Activated CD4-positive, alpha-beta T cell treated with anti-CD3 and anti-CD28 coated beads, Interleukin-2, amount 10 ng/mL, durations not matched to agents 24 days and 14 days (primary cell): ENCODE measurements around the gene RAD9A. TPM values are rescaled to one million over a fixed set of nuclear protein-coding genes. Genes with fewer than 3 reads are reported as not detected.

Source experiments
- DNase-seq: peaks from one replicate; pipeline ENCODE4 v3.0.0; 2022
- H3K27ac Mint-ChIP-seq: one replicate; pipeline ENCODE4 v1.8.0; 2022; ENCODE audit warnings: mild to moderate bottlenecking, mixed read lengths
- H3K27me3 Mint-ChIP-seq: one replicate; pipeline ENCODE4 v1.8.0; 2022; ENCODE audit warnings: mixed read lengths
- H3K36me3 Mint-ChIP-seq: one replicate; pipeline ENCODE4 v1.8.0; 2022; ENCODE audit warnings: low read depth, mild to moderate bottlenecking, mixed read lengths
- H3K4me1 Mint-ChIP-seq: one replicate; pipeline ENCODE4 v1.8.0; 2021; ENCODE audit warnings: mixed read lengths
- H3K4me3 Mint-ChIP-seq: one replicate; pipeline ENCODE4 v1.8.0; 2022; ENCODE audit warnings: mild to moderate bottlenecking, moderate library complexity, mixed read lengths
- H3K9me3 Mint-ChIP-seq: one replicate; pipeline ENCODE4 v1.8.0; 2021; ENCODE audit warnings: mixed read lengths
- intact Hi-C: fragments of 100-400 bp; cut with micrococcal nuclease; formaldehyde crosslinking; loops from one replicate; pipeline ENCODE4 v1.15.1; 2023
- total RNA-seq: library from RNA; stranded (reverse); gene quantifications from 2 replicates; pipeline ENCODE4 v1.2.3, GENCODE V29; 2022

The RAD9A gene
- 31.6 and 34.3 TPM in 2 replicates for total RNA-seq

DNA sequence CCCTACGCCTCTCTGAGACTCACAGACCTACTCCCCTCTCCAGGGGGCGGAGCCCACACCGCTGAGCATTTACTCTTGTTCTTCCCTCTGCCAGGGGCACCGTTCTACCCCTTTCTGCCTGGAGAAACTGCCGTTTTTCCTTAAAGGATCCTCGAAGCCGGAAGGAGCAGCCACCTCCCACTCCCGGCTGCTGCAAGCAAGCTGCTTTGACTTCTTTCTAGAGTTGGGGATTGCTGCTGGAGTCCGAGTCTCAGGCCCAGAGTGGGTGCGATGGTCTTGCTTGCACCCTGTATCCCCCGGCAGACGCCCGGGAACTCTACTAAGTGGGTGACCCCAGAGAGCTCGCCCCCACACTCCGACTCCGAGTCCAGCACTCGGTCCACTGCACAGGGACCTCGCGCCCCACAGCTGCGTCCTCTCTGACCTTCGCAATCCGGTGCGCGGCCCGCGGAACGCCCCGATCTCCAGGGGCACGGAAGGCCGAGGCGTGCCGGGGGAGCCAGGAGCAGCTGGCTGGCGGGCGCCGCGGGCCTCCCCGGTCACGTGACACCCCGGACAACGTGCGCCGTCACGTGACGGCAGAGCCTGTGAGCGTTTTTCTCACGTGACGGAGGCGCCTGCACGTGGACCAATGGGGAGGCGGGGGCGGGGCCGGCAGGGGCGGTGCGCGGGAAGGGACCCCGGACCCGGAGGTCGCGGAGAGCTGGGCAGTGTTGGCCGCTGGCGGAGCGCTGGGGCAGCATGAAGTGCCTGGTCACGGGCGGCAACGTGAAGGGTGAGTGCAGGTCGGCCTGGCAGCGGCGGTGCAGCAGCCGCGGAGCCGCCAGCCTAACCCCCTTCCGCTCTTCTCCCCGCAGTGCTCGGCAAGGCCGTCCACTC lies at the start of gene RAD9A:
Gene RAD9A, plus strand, starts transcription at position 683 of the 879 bp plus-strand sequence. Its CDS starts 59 bp downstream, at position 742.
- Mint-ChIP-seq H3K27ac (peak within 1 kb of the TSS; percentile 80), H3K27me3 (no peaks in the 10 kb centered on the region), H3K9me3 (no peaks in the 10 kb centered on the region), H3K36me3 (peaks cover 15% of the 10 kb centered on the region), H3K4me3 (peak within 1 kb of the TSS; percentile 90), H3K4me1 (peaks cover 31% of the 10 kb centered on the region)
- peak; percentile 97 for DNase-seq
- intact Hi-C loops: loop anchor here (1.0 kb wide), 1 partner anchor 10 kb away; the partner anchor contains the start of gene PPP1CA

- peak overlapping the region; percentile 28 for H3K4me3 Mint-ChIP-seq
- H3K27me3 Mint-ChIP-seq: no peaks in the 10 kb centered on the region
- peaks cover 27% of the 10 kb centered on the region for H3K4me1 Mint-ChIP-seq
- peaks cover 3% of the 10 kb centered on the region for H3K9me3 Mint-ChIP-seq
- no peaks in the 10 kb centered on the region for H3K36me3 Mint-ChIP-seq
- intact Hi-C loops: no loop called here
- H3K27ac Mint-ChIP-seq: peak overlapping the region; percentile 85
- DNase-seq: peak; percentile 75
Observed at GRCh38 chr11:67344264-67344663, 47.5 kb upstream of the RAD9A start.

DNA sequence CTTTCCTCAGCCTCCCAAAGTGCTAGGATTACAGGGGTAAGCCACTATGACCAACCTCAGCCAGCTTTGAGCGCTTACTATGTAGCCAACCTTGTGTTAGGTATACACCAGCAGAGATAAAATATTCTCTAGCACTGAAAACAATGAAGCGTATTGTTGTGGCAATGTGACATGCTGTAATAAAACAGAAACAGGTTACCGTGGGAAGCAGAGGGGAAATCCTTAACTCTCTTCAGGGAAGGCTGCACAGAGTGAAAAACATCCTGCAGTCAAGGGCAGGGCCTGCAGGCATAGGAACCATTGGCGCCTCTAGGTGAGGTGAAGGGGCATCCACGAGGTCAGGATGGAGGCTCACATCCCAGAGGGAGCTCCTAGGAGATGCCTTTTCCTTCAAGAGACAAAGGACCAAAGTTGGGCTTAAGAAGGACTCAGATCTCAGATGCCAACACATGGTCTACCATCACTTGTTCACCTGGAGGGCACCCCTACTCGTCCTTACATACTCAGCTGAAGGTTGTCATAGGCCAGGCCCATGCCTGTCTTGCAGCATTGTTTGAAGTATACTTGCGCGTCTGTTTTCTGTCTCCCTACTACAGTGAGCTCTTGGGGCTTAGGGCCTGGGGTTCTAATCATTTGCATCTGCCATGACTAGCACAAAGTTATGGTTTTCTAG lies 46.4 kb upstream of the RAD9A start:
- DNase-seq: peak; percentile 69
- no peaks in the 10 kb centered on the region for H3K36me3 Mint-ChIP-seq
- peak overlapping the region; percentile 88 for H3K27ac Mint-ChIP-seq
- peaks cover 3% of the 10 kb centered on the region for H3K9me3 Mint-ChIP-seq
- peaks cover 28% of the 10 kb centered on the region for H3K4me1 Mint-ChIP-seq
- intact Hi-C loops: loop anchor here (1.0 kb wide), 1 partner anchor 37 kb away; no protein-coding TSS in a partner anchor
- peak overlapping the region; percentile 49 for H3K4me3 Mint-ChIP-seq
- no peaks in the 10 kb centered on the region for H3K27me3 Mint-ChIP-seq

DNA sequence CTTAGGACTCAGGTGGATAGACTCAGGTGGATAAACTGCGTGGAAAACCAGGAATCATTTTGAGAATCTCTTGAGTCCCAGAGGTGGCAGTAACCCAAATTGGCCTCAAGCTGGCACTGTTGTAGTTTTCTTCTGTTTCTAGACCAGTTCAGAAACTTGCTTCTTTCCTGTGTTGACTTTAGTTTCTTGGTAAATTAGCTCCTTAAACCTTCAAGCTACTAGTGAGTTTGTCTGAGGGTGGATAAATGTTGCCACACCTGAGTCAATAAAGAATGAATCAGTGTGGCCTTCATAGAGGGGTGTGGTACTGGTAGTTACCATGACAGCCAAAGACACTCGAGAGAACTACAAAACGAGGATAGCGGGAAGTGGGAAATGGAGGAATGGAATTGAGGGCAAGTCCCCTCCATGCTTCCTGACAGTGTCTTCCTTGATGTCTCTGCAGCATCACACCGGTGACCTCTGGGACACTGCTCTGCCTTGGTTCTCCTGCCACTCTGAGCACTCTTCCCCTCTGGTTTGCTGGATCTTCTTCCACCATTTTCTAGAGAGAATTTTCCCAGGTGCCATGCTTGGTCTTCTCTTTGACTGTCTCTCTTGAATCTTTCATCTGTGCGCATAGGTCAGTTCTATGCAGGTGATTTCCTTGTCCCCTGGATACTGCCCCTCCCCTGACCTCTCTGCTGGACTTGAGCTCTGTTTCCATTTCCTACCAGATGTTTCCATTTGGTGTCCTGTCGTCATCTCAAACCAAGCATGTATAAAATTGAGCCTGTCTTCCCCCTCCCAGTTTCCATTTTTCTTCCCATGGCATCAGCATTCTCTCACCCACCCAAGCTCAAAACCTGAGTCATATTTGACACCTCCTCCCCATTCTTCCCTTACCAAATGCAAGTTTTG lies 45.6 kb upstream of the RAD9A start:
- Mint-ChIP-seq H3K4me1 (peaks cover 28% of the 10 kb centered on the region), H3K27me3 (no peaks in the 10 kb centered on the region), H3K36me3 (no peaks in the 10 kb centered on the region), H3K9me3 (peaks cover 3% of the 10 kb centered on the region), H3K27ac (peak overlapping the region; percentile 88), H3K4me3 (peak overlapping the region; percentile 49)
- DNase-seq: peak; percentile 73
- intact Hi-C loops: loop anchor here (1.0 kb wide), 1 partner anchor 36 kb away; no protein-coding TSS in a partner anchor

GRCh38 chr11:67347964-67348749 lies 43.6 kb upstream of the RAD9A start:
- H3K9me3 Mint-ChIP-seq: no peaks in the 10 kb centered on the region
- no peaks in the 10 kb centered on the region for H3K27me3 Mint-ChIP-seq
- DNase-seq: no peak
- peaks cover 2% of the 10 kb centered on the region for H3K36me3 Mint-ChIP-seq
- H3K27ac Mint-ChIP-seq: no peak overlapping the region
- intact Hi-C loops: no loop called here
- no peak overlapping the region for H3K4me3 Mint-ChIP-seq
- peaks cover 41% of the 10 kb centered on the region for H3K4me1 Mint-ChIP-seq

DNA sequence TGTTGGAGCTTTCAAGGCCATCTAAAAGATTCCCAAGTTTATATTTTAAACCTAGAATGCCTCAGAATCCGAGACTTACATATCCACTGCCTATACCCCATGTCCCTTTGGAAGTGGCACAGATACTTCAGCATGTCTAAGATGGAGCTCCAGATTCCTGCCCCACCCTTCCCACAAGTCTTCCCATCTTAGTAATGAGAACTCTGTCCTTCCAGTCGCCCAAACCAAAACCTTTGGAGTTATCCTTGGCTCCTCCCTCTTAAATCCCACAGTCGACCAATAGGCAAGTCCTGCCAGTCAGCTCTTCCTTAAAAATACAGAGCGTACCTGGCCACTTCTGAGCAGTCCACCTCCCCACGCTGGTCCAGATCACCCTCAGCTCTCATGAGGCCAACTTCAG lies 42.8 kb upstream of the RAD9A start:
- Mint-ChIP-seq H3K36me3 (peaks cover 2% of the 10 kb centered on the region), H3K27ac (no peak overlapping the region), H3K4me3 (no peak overlapping the region), H3K9me3 (no peaks in the 10 kb centered on the region), H3K27me3 (no peaks in the 10 kb centered on the region), H3K4me1 (peaks cover 44% of the 10 kb centered on the region)
- intact Hi-C loops: no loop called here
- DNase-seq: no peak

- intact Hi-C loops: no loop called here
- no peak for DNase-seq
- H3K36me3 Mint-ChIP-seq: peaks cover 2% of the 10 kb centered on the region
- H3K27me3 Mint-ChIP-seq: no peaks in the 10 kb centered on the region
- no peak overlapping the region for H3K27ac Mint-ChIP-seq
- no peak overlapping the region for H3K4me3 Mint-ChIP-seq
- no peaks in the 10 kb centered on the region for H3K9me3 Mint-ChIP-seq
- H3K4me1 Mint-ChIP-seq: peaks cover 45% of the 10 kb centered on the region
Observed at GRCh38 chr11:67349457-67349856, 42.3 kb upstream of the RAD9A start.

GRCh38 chr11:67349928-67350465 lies 41.8 kb upstream of the RAD9A start:
- Mint-ChIP-seq H3K4me1 (peaks cover 45% of the 10 kb centered on the region), H3K4me3 (no peak overlapping the region), H3K36me3 (peaks cover 2% of the 10 kb centered on the region), H3K27me3 (no peaks in the 10 kb centered on the region), H3K27ac (no peak overlapping the region), H3K9me3 (no peaks in the 10 kb centered on the region)
- intact Hi-C loops: loop anchor here (10.0 kb wide), 1 partner anchor 235 kb away; the partner anchor contains the start of gene GSTP1
- no peak for DNase-seq

- Mint-ChIP-seq H3K27ac (peak overlapping the region; percentile 59), H3K9me3 (no peaks in the 10 kb centered on the region), H3K4me3 (peak overlapping the region; percentile 63), H3K36me3 (peaks cover 2% of the 10 kb centered on the region), H3K4me1 (peaks cover 37% of the 10 kb centered on the region), H3K27me3 (no peaks in the 10 kb centered on the region)
- intact Hi-C loops: loop anchor here (2.0 to 10.0 kb wide), 3 partner anchors 77 to 233 kb away; partner anchors contain the start of genes GSTP1 and RPS6KB2
- DNase-seq: peak; percentile 88
Observed at GRCh38 chr11:67351275-67352005, 40.3 kb upstream of the RAD9A start.

DNA sequence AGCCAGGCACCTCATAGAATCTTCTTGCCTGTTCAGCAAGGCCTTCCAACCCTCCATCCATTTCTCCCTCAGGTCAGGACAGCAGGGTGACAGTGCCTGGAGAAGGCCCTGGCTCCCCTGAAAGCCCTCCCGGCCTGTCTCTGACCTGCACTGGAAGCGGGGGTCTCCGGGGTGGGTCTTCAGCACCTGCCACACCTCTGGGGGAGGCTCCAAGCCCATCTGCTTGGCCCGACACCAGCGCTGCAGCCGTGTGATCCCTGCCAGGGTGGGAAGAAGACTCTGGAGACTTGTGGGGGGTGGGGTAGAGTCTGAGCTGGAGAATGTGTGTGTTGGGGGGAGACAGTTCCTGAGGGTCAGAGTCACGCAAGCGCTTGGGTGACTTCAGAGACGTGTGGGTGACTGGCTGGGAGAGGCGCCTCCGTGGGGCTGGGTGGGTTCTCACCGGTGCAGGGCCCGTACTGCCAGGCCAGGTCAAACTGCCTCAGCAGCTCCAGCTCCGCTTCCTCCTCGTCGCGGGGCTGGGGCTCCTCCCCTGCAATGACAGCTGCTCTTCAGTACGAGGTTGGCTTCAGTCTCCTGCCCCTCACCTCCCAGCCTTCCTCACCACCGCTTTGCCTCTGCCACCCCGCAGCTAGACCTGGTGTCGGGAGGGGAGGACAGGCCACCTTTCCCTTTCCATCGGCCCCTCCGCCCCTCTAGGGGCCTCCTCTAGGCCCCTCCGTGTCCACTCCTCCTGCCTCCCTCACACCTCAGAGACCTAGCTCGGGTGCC lies 39.1 kb upstream of the RAD9A start:
- peaks cover 41% of the 10 kb centered on the region for H3K4me1 Mint-ChIP-seq
- DNase-seq: peak; percentile 61
- H3K27ac Mint-ChIP-seq: peak overlapping the region; percentile 98

GRCh38 chr11:67353317-67354074 lies 38.3 kb upstream of the RAD9A start, which contains the start of gene POLD4:
Gene POLD4 (minus strand): TSS chr11:67353546. CDS start chr11:67353399, 147 bp downstream.
- H3K36me3 Mint-ChIP-seq: peaks cover 2% of the 10 kb centered on the region
- peaks cover 41% of the 10 kb centered on the region for H3K4me1 Mint-ChIP-seq
- peak within 1 kb of the TSS; percentile 97 for H3K4me3 Mint-ChIP-seq
- intact Hi-C loops: loop anchor here (1.0 to 10.0 kb wide), 4 partner anchors 29 to 231 kb away; partner anchors contain the start of genes GSTP1 and RPS6KB2
- peak; percentile 99 for DNase-seq
- no peaks in the 10 kb centered on the region for H3K9me3 Mint-ChIP-seq
- H3K27ac Mint-ChIP-seq: peak within 1 kb of the TSS; percentile 98
- H3K27me3 Mint-ChIP-seq: peaks cover 5% of the 10 kb centered on the region

More for the DNA sequence above, 39.1 kb upstream of the RAD9A start:
- H3K9me3 Mint-ChIP-seq: no peaks in the 10 kb centered on the region
- intact Hi-C loops: loop anchor here (1.0 to 10.0 kb wide), 4 partner anchors 30 to 232 kb away; partner anchors contain the start of genes GSTP1 and RPS6KB2
- peaks cover 2% of the 10 kb centered on the region for H3K36me3 Mint-ChIP-seq
- peak overlapping the region; percentile 97 for H3K4me3 Mint-ChIP-seq
- H3K27me3 Mint-ChIP-seq: no peaks in the 10 kb centered on the region
